Tibial artery (tissue), 4 donors: Measurements from ENCODE around the gene FKBP11.
"Not testable (repeated sequence)": the region's sequence is repeated elsewhere in the genome, so short reads cannot be mapped to it uniquely, and the experiment has no call there.

ENCODE experiments used
- DNase-seq, 2 donors: peaks; one replicate each; pipeline ENCODE4 v3.0.0-alpha.2; 2019
- H3K27ac ChIP-seq, 2 donors: fragments of 200-600 bp; sonication (generic) in 1 of 2; 1 replicate in 1 of 2; 2 replicates in 1 of 2; pipeline ENCODE4 v1.5.1; 2018 to 2019; ENCODE audit warnings: mild to moderate bottlenecking in 1 of 2
- H3K27me3 ChIP-seq, 2 donors: fragments of 200-600 bp; sonication (generic) in 1 of 2; one replicate each; pipeline versions ENCODE4 v1.5.1 to v1.6.0; 2016 to 2019
- H3K36me3 ChIP-seq, 3 donors: fragments of 200-600 bp; sonication (generic) in 2 of 3; one replicate each; pipeline ENCODE4 v1.5.1; 2016 to 2019; ENCODE audit warnings: mild to moderate bottlenecking in 2 of 3
- H3K4me1 ChIP-seq, 4 donors: fragments of 200-600 bp; sonication (generic) in 2 of 4; 1 replicate in 3 of 4; 2 replicates in 1 of 4; pipeline ENCODE4 v1.5.1; 2016 to 2019
- H3K4me3 ChIP-seq, 2 donors: fragments of 200-600 bp; sonication (generic) in 1 of 2; 1 replicate in 1 of 2; 2 replicates in 1 of 2; pipeline ENCODE4 v1.5.1; 2018 to 2019; ENCODE audit warnings: mild to moderate bottlenecking in 2 of 2
- H3K9me3 ChIP-seq, 3 donors: fragments of 200-600 bp; sonication (generic) in 1 of 3; one replicate each; pipeline ENCODE4 v1.5.1; 2016 to 2019
- CTCF ChIP-seq, 2 experiments: fragments of 200-600 bp in 1 of 2; fragments of 450-650 bp in 1 of 2; IDR thresholded peaks; one replicate each; pipeline ENCODE4 v1.5.1; 2017 to 2019; ENCODE audit warnings: antibody characterized with exemption in 2 of 2, mild to moderate bottlenecking in 1 of 2, moderate library complexity in 1 of 2
- intact Hi-C: fragments of 100-400 bp; cut with DNase I; formaldehyde crosslinking; loops from one replicate; pipeline ENCODE4 v1.15.0; 2023; ENCODE audit warnings: low total_unique reads

Gene FKBP11

GRCh38 chr12:48880647-48881046, 44.6 kb downstream of the FKBP11 start:
- no peak for DNase-seq
- H3K36me3 ChIP-seq: no peaks in the 10 kb centered on the region
- H3K4me1 ChIP-seq: peaks cover 0 to 15% (median 11%) of the 10 kb centered on the region in 4 donors
- no peak overlapping the region for H3K27ac ChIP-seq
- no peaks in the 10 kb centered on the region for H3K9me3 ChIP-seq
- H3K4me3 ChIP-seq: no peak overlapping the region
- TF ChIP-seq CTCF (IDR thresholded peaks at IDR 0.05): no peak
- intact Hi-C loops: no loop called here
- peaks cover 0 to 14% of the 10 kb centered on the region in 2 donors for H3K27me3 ChIP-seq

DNA sequence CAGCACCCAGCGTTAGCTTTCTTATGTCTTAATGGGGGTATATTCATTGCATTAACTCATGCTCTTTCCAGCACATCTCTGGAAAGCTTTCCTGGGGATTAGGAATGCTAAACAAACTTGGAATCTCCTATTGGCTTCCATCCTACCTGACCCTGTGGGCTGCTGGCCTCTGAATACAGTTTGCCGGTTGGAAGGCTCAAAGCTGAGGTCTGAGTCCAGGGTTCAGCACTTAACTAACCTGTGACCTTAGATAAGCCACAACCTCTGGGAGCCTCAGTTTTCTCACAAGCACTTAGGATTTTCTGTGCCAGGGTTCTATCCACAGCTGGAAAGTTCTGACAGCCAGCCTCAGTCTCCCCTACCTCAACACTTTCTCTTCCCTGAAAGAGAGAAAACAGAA, 46.7 kb downstream of the FKBP11 start:
- Histone ChIP-seq H3K9me3 (no peaks in the 10 kb centered on the region), H3K4me1 (peaks cover 0 to 15% (median 11%) of the 10 kb centered on the region in 4 donors), H3K27ac (no peak overlapping the region), H3K36me3 (no peaks in the 10 kb centered on the region), H3K4me3 (no peak overlapping the region), H3K27me3 (peaks cover 0 to 12% of the 10 kb centered on the region in 2 donors)
- TF ChIP-seq CTCF (IDR thresholded peaks at IDR 0.05): no peak
- intact Hi-C loops: no loop called here
- no peak for DNase-seq

- H3K4me3 ChIP-seq: no peak overlapping the region
Observed at GRCh38 chr12:48875944-48876515, 49.3 kb downstream of the FKBP11 start.

DNA sequence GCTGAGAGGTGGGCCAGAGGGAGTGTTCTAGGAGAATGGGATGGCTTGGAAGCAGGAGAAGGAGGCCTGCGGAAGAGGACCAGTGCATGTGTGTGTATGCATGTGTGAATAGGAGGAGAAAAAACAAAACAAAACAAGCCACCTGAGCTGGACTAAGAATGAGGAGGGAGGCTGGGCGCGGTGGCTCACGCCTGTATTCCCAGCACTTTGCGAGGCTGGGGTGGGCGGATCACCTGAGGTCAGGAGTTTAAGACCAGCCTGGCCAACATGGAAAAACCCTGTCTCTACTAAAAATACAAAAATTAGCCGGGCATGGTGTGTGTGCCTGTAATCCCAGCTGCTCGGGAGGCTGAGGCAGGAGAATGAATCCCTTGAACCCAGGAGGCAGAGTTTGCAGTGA, 51.8 kb downstream of the FKBP11 start:
- H3K4me1 ChIP-seq, H3K27ac ChIP-seq, H3K36me3 ChIP-seq, H3K27me3 ChIP-seq, intact Hi-C loops, H3K9me3 ChIP-seq, H3K4me3 ChIP-seq, DNase-seq: not testable (repeated sequence)

More at GRCh38 chr12:48875944-48876515, 49.3 kb downstream of the FKBP11 start:
- Histone ChIP-seq H3K27me3 (peaks cover 0 to 11% of the 10 kb centered on the region in 2 donors), H3K27ac (no peak overlapping the region), H3K36me3 (no peaks in the 10 kb centered on the region), H3K4me1 (no peaks in the 10 kb centered on the region), H3K9me3 (no peaks in the 10 kb centered on the region)
- no peak for TF ChIP-seq CTCF (IDR thresholded peaks at IDR 0.05)
- DNase-seq: no peak
- intact Hi-C loops: no loop called here

- TF ChIP-seq CTCF (IDR thresholded peaks at IDR 0.05): no peak
- Histone ChIP-seq H3K27ac (no peak overlapping the region), H3K4me3 (no peak overlapping the region), H3K9me3 (no peaks in the 10 kb centered on the region), H3K4me1 (no peaks in the 10 kb centered on the region), H3K36me3 (no peaks in the 10 kb centered on the region), H3K27me3 (no peaks in the 10 kb centered on the region)
- intact Hi-C loops: no loop called here
- DNase-seq: no peak
Observed at GRCh38 chr12:48873096-48873495, 52.2 kb downstream of the FKBP11 start.
